WTC11 (cell line): ENCODE results near the gene NT5DC1. TPM values are rescaled to one million over a fixed set of nuclear protein-coding genes. Genes with fewer than 3 reads are reported as not detected.

Source experiments
- ATAC-seq: fragments of 200-7000 bp; cut with Tn5 transposase; 2 replicates; pipeline ENCODE4 v1.10.0; 2021; ENCODE audit warnings: mild to moderate bottlenecking, moderate library complexity
- CTCF ChIA-PET: fragments of 300-600 bp; sonication (Branson Sonifier 250); formaldehyde crosslinking; loops from one replicate; lab custom pipeline; 2021; ENCODE audit warnings: antibody characterized with exemption; lab: Charles Lee
- POLR2A ChIA-PET: fragments of 350-600 bp; sonication (Branson Sonifier 250); formaldehyde crosslinking; loops from one replicate; lab custom pipeline; 2021; ENCODE audit warnings: antibody characterized with exemption; lab: Charles Lee
- DNase-seq: peaks from one replicate; pipeline ENCODE4 v3.0.0; 2021; ENCODE audit warnings: low spot score
- H3K27ac Mint-ChIP-seq: 2 replicates; pipeline ENCODE4 v1.8.0; 2021; ENCODE audit warnings: mixed read lengths
- H3K27me3 Mint-ChIP-seq: 2 replicates; pipeline ENCODE4 v1.8.0; 2021; ENCODE audit warnings: low read depth, mild to moderate bottlenecking, moderate library complexity, mixed read lengths
- H3K36me3 Mint-ChIP-seq: 2 replicates; pipeline ENCODE4 v1.8.0; 2021; ENCODE audit warnings: mixed read lengths
- H3K4me1 Mint-ChIP-seq: 2 replicates; pipeline ENCODE4 v1.8.0; 2022; ENCODE audit warnings: mixed read lengths
- H3K4me3 Mint-ChIP-seq: 2 replicates; pipeline ENCODE4 v1.8.0; 2021; ENCODE audit warnings: mild to moderate bottlenecking, moderate library complexity, mixed read lengths
- H3K9me3 Mint-ChIP-seq: 2 replicates; pipeline ENCODE4 v1.8.0; 2021; ENCODE audit warnings: mixed read lengths
- CBFB ChIP-seq: sonication (generic); formaldehyde crosslinking; IDR thresholded peaks from 2 replicates; pipeline ENCODE4 v1.8.1; 2022; ENCODE audit warnings: mild to moderate bottlenecking, low read depth, missing genetic modification reagents
- CREB1 ChIP-seq: sonication (generic); formaldehyde crosslinking; IDR thresholded peaks from 2 replicates; pipeline ENCODE4 v1.8.0; 2023; ENCODE audit warnings: mild to moderate bottlenecking, missing genetic modification reagents
- CREM ChIP-seq: sonication (generic); formaldehyde crosslinking; IDR thresholded peaks from 2 replicates; pipeline ENCODE4 v1.8.1; 2022; ENCODE audit warnings: mild to moderate bottlenecking, missing genetic modification reagents, moderate library complexity
- ETV6 ChIP-seq: sonication (generic); formaldehyde crosslinking; IDR thresholded peaks from 2 replicates; pipeline ENCODE4 v1.8.1; 2022; ENCODE audit warnings: mild to moderate bottlenecking, missing genetic modification reagents
- FOXK1 ChIP-seq: sonication (generic); formaldehyde crosslinking; IDR thresholded peaks from 2 replicates; pipeline ENCODE4 v1.8.0; 2022; ENCODE audit warnings: mild to moderate bottlenecking, moderate library complexity, missing genetic modification reagents
- IRF2 ChIP-seq: sonication (generic); formaldehyde crosslinking; IDR thresholded peaks from 2 replicates; pipeline ENCODE4 v1.8.0; 2022; ENCODE audit warnings: low read depth, missing genetic modification reagents, borderline replicate concordance
- KAT7 ChIP-seq: sonication (generic); formaldehyde crosslinking; IDR thresholded peaks from 2 replicates; pipeline ENCODE4 v1.8.1; 2023; ENCODE audit warnings: missing genetic modification reagents, mild to moderate bottlenecking, borderline replicate concordance
- MXD4 ChIP-seq: fragments of 250-450 bp; sonication (Bioruptor Pico); IDR thresholded peaks from 2 replicates; pipeline ENCODE4 v1.8.0; 2021; ENCODE audit warnings: mild to moderate bottlenecking, moderate library complexity, borderline replicate concordance
- NR1H2 ChIP-seq: sonication (generic); formaldehyde crosslinking; IDR thresholded peaks from 2 replicates; pipeline ENCODE4 v1.9.0; 2021; ENCODE audit warnings: mild to moderate bottlenecking, moderate library complexity, missing genetic modification reagents
- OVOL2 ChIP-seq: fragments of 250-450 bp; sonication (Bioruptor Pico); IDR thresholded peaks from 2 replicates; pipeline ENCODE4 v1.9.0; 2021; ENCODE audit warnings: mild to moderate bottlenecking, borderline replicate concordance
- SMAD3 ChIP-seq: sonication (generic); formaldehyde crosslinking; IDR thresholded peaks from 2 replicates; pipeline ENCODE4 v1.8.0; 2022; ENCODE audit warnings: missing genetic modification reagents, mild to moderate bottlenecking, borderline replicate concordance
- ZNF219 ChIP-seq: sonication (generic); formaldehyde crosslinking; IDR thresholded peaks from 2 replicates; pipeline ENCODE4 v1.8.0; 2023; ENCODE audit warnings: missing genetic modification reagents, mild to moderate bottlenecking, borderline replicate concordance
- ZNF263 ChIP-seq: sonication (generic); formaldehyde crosslinking; IDR thresholded peaks from 2 replicates; pipeline ENCODE4 v1.8.1; 2022; ENCODE audit warnings: low read depth, mild to moderate bottlenecking, moderate library complexity, missing genetic modification reagents
- total RNA-seq: library from RNA; stranded (reverse); gene quantifications from 3 replicates; pipeline ENCODE4 v1.2.3, GENCODE V29; 2021
- TF ChIP-seq, protein P1 (sequence below): fragments of 200-600 bp; IDR thresholded peaks from 2 replicates; pipeline ENCODE4 v1.8.0; 2022; ENCODE audit warnings: antibody characterized with exemption
- TF ChIP-seq, protein P2 (sequence below): fragments of 250-450 bp; sonication (Bioruptor Pico); IDR thresholded peaks from 2 replicates; pipeline ENCODE4 v1.9.0; 2021; ENCODE audit warnings: mild to moderate bottlenecking
- TF ChIP-seq, protein P3 (sequence below): sonication (generic); formaldehyde crosslinking; IDR thresholded peaks from 2 replicates; pipeline ENCODE4 v1.8.0; 2022; ENCODE audit warnings: mild to moderate bottlenecking, missing genetic modification reagents
- TF ChIP-seq, protein P4 (sequence below): sonication (generic); formaldehyde crosslinking; IDR thresholded peaks from 2 replicates; pipeline ENCODE4 v1.8.0; 2022; ENCODE audit warnings: mild to moderate bottlenecking, missing genetic modification reagents
- TF ChIP-seq, protein P5 (sequence below): sonication (generic); formaldehyde crosslinking; IDR thresholded peaks from 2 replicates; pipeline ENCODE4 v1.8.1; 2023; ENCODE audit warnings: mild to moderate bottlenecking, missing genetic modification reagents, moderate library complexity
- TF ChIP-seq, protein P6 (sequence below): sonication (generic); formaldehyde crosslinking; IDR thresholded peaks from 2 replicates; pipeline ENCODE4 v1.8.1; 2022; ENCODE audit warnings: low read depth, missing genetic modification reagents, borderline replicate concordance
- TF ChIP-seq, protein P7 (sequence below): sonication (generic); formaldehyde crosslinking; IDR thresholded peaks from 2 replicates; pipeline ENCODE4 v1.8.0; 2022; ENCODE audit warnings: mild to moderate bottlenecking, missing genetic modification reagents
- TF ChIP-seq, protein P8 (sequence below): sonication (generic); formaldehyde crosslinking; IDR thresholded peaks from 2 replicates; pipeline ENCODE4 v1.8.1; 2023; ENCODE audit warnings: mild to moderate bottlenecking, missing genetic modification reagents
- TF ChIP-seq, protein P9 (sequence below): fragments of 250-450 bp; sonication (Bioruptor Pico); IDR thresholded peaks from 2 replicates; pipeline ENCODE4 v1.8.0; 2021; ENCODE audit warnings: mild to moderate bottlenecking

The NT5DC1 gene
- total RNA-seq, 1 experiment from 2014 or later: 67.9 TPM

DNA sequence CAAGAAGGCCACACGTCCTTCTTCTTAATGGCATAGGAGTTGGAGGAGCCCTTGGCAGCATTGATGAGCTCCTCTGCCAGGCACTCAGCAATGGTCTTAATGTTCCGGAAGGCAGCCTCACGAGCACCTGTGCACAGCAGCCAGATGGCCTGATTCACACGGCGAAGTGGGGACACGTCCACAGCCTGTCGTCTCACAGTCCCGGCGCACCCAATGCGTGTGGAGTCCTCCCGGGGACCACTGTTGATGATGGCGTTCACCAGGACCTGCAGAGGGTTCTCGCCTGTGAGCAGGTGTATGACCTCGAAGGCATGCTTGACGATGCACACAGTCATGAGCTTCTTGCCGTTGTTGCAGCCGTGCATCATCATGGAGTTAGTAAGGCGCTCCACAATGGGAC, 157.9 kb downstream of the NT5DC1 start (continued):
- TF ChIP-seq, protein P1, sequence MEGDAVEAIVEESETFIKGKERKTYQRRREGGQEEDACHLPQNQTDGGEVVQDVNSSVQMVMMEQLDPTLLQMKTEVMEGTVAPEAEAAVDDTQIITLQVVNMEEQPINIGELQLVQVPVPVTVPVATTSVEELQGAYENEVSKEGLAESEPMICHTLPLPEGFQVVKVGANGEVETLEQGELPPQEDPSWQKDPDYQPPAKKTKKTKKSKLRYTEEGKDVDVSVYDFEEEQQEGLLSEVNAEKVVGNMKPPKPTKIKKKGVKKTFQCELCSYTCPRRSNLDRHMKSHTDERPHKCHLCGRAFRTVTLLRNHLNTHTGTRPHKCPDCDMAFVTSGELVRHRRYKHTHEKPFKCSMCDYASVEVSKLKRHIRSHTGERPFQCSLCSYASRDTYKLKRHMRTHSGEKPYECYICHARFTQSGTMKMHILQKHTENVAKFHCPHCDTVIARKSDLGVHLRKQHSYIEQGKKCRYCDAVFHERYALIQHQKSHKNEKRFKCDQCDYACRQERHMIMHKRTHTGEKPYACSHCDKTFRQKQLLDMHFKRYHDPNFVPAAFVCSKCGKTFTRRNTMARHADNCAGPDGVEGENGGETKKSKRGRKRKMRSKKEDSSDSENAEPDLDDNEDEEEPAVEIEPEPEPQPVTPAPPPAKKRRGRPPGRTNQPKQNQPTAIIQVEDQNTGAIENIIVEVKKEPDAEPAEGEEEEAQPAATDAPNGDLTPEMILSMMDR: no peak
- TF ChIP-seq, protein P2, sequence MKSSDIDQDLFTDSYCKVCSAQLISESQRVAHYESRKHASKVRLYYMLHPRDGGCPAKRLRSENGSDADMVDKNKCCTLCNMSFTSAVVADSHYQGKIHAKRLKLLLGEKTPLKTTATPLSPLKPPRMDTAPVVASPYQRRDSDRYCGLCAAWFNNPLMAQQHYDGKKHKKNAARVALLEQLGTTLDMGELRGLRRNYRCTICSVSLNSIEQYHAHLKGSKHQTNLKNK (CRISPR knock-in tag): no peak
- TF ChIP-seq SMAD3: no peak
- no peak for TF ChIP-seq ETV6 (CRISPR knock-in tag)

DNA sequence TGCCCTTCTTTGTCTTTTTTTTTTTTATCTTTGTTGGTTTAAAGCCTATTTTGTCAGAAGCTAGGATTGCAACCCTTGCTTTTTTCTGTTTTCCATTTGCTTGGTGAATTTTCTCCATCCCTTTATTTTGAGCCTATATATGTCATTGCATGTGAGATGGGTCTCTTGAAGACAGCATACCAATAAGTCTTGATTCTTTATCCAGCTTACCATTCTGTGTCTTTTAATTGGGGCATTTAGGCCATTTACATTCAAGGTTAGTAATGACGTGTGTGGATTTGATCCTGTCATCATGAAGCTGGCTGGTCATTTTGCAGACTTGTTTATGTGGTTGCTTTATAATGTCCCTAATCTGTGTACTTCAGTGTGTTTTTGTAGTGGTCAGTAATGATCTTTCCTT, 162.7 kb downstream of the NT5DC1 start:
- Mint-ChIP-seq H3K36me3 (peaks cover 23% of the 10 kb centered on the region), H3K4me1 (no peaks in the 10 kb centered on the region), H3K9me3 (peaks cover 22% of the 10 kb centered on the region), H3K27ac (no peak overlapping the region), H3K27me3 (peaks cover 5% of the 10 kb centered on the region; the same call in 1 of the 2 replicates), H3K4me3 (no peak overlapping the region)
- ATAC-seq (no peak), DNase-seq (no peak)
- ChIA-PET CTCF (interaction anchor here (0.8 kb wide), 1 partner anchor 16 kb away, joined by 3 read pairs; no protein-coding TSS in a partner anchor), POLR2A (no interaction called here)
- no peak for TF ChIP-seq NR1H2
- TF ChIP-seq IRF2 (CRISPR knock-in tag): no peak
- TF ChIP-seq, protein P3, sequence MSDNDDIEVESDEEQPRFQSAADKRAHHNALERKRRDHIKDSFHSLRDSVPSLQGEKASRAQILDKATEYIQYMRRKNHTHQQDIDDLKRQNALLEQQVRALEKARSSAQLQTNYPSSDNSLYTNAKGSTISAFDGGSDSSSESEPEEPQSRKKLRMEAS (CRISPR knock-in tag): no peak
- TF ChIP-seq, protein P4, sequence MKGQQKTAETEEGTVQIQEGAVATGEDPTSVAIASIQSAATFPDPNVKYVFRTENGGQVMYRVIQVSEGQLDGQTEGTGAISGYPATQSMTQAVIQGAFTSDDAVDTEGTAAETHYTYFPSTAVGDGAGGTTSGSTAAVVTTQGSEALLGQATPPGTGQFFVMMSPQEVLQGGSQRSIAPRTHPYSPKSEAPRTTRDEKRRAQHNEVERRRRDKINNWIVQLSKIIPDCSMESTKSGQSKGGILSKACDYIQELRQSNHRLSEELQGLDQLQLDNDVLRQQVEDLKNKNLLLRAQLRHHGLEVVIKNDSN (CRISPR knock-in tag): no peak
- TF ChIP-seq CREM (CRISPR knock-in tag): no peak
- TF ChIP-seq, protein P5, sequence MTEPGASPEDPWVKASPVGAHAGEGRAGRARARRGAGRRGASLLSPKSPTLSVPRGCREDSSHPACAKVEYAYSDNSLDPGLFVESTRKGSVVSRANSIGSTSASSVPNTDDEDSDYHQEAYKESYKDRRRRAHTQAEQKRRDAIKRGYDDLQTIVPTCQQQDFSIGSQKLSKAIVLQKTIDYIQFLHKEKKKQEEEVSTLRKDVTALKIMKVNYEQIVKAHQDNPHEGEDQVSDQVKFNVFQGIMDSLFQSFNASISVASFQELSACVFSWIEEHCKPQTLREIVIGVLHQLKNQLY (CRISPR knock-in tag): no peak
- no peak for TF ChIP-seq ZNF263 (CRISPR knock-in tag)
- TF ChIP-seq KAT7: no peak
- TF ChIP-seq OVOL2: no peak
- TF ChIP-seq FOXK1 (CRISPR knock-in tag): no peak
- TF ChIP-seq ZNF219: no peak
- TF ChIP-seq, protein P6, sequence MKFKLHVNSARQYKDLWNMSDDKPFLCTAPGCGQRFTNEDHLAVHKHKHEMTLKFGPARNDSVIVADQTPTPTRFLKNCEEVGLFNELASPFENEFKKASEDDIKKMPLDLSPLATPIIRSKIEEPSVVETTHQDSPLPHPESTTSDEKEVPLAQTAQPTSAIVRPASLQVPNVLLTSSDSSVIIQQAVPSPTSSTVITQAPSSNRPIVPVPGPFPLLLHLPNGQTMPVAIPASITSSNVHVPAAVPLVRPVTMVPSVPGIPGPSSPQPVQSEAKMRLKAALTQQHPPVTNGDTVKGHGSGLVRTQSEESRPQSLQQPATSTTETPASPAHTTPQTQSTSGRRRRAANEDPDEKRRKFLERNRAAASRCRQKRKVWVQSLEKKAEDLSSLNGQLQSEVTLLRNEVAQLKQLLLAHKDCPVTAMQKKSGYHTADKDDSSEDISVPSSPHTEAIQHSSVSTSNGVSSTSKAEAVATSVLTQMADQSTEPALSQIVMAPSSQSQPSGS (CRISPR knock-in tag): no peak
- TF ChIP-seq, protein P7, sequence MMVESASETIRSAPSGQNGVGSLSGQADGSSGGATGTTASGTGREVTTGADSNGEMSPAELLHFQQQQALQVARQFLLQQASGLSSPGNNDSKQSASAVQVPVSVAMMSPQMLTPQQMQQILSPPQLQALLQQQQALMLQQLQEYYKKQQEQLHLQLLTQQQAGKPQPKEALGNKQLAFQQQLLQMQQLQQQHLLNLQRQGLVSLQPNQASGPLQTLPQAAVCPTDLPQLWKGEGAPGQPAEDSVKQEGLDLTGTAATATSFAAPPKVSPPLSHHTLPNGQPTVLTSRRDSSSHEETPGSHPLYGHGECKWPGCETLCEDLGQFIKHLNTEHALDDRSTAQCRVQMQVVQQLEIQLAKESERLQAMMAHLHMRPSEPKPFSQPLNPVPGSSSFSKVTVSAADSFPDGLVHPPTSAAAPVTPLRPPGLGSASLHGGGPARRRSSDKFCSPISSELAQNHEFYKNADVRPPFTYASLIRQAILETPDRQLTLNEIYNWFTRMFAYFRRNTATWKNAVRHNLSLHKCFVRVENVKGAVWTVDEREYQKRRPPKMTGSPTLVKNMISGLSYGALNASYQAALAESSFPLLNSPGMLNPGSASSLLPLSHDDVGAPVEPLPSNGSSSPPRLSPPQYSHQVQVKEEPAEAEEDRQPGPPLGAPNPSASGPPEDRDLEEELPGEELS (CRISPR knock-in tag): no peak
- TF ChIP-seq, protein P8, sequence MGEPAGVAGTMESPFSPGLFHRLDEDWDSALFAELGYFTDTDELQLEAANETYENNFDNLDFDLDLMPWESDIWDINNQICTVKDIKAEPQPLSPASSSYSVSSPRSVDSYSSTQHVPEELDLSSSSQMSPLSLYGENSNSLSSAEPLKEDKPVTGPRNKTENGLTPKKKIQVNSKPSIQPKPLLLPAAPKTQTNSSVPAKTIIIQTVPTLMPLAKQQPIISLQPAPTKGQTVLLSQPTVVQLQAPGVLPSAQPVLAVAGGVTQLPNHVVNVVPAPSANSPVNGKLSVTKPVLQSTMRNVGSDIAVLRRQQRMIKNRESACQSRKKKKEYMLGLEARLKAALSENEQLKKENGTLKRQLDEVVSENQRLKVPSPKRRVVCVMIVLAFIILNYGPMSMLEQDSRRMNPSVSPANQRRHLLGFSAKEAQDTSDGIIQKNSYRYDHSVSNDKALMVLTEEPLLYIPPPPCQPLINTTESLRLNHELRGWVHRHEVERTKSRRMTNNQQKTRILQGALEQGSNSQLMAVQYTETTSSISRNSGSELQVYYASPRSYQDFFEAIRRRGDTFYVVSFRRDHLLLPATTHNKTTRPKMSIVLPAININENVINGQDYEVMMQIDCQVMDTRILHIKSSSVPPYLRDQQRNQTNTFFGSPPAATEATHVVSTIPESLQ (CRISPR knock-in tag): no peak
- TF ChIP-seq CREB1 (CRISPR knock-in tag): no peak
- TF ChIP-seq, protein P9, sequence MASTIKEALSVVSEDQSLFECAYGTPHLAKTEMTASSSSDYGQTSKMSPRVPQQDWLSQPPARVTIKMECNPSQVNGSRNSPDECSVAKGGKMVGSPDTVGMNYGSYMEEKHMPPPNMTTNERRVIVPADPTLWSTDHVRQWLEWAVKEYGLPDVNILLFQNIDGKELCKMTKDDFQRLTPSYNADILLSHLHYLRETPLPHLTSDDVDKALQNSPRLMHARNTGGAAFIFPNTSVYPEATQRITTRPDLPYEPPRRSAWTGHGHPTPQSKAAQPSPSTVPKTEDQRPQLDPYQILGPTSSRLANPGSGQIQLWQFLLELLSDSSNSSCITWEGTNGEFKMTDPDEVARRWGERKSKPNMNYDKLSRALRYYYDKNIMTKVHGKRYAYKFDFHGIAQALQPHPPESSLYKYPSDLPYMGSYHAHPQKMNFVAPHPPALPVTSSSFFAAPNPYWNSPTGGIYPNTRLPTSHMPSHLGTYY (CRISPR knock-in tag): no peak
- no peak for TF ChIP-seq MXD4 (CRISPR knock-in tag)
- no peak for TF ChIP-seq CBFB
